H1 (cell line): ENCODE results near the gene PDGFD. TPM values are rescaled to one million over a fixed set of nuclear protein-coding genes. Genes with fewer than 3 reads are reported as not detected.

Experiments used
- CTCF ChIA-PET: fragments of 300-600 bp; sonication (Branson Sonifier 250); formaldehyde crosslinking; loops from one replicate; lab custom pipeline; 2021; ENCODE audit not compliant: partially characterized antibody; lab: Charles Lee
- POLR2A ChIA-PET: fragments of 300-600 bp; sonication (Branson Sonifier 250); formaldehyde crosslinking; loops from one replicate; lab custom pipeline; 2021; ENCODE audit warnings: inconsistent platforms; ENCODE audit not compliant: partially characterized antibody; lab: Charles Lee
- DNase-seq, 2 experiments: peaks; one replicate each; pipeline versions ENCODE4 v3.0.0 to v3.0.0-alpha.2; 2010 to 2022; ENCODE audit warnings: low spot score in 2 of 2, low read depth in 1 of 2, mixed read lengths in 1 of 2
- FAIRE-seq: peaks from 2 replicates; lab custom pipeline; 2011; peaks lifted over from hg19 to GRCh38; lab: Jason Lieb, UNC
- H2AFZ ChIP-seq: 2 replicates; pipeline ENCODE4 v1.8.1; 2012; ENCODE audit warnings: low read length, inconsistent platforms
- H2AK5ac ChIP-seq: 2 replicates; pipeline ENCODE4 v1.6.1; 2013; ENCODE audit warnings: low read depth, low read length
- H2BK120ac ChIP-seq: replicated peaks from 2 replicates; pipeline ENCODE3; 2013; ENCODE audit warnings: low read depth, low read length, inconsistent platforms
- H2BK12ac ChIP-seq: 2 replicates; pipeline ENCODE4 v1.6.1; 2013; ENCODE audit warnings: low read depth, low read length
- H2BK15ac ChIP-seq: 2 replicates; pipeline ENCODE4 v1.6.1; 2013; ENCODE audit warnings: low read length
- H2BK20ac ChIP-seq: 2 replicates; pipeline ENCODE4 v1.6.1; 2013; ENCODE audit warnings: low read length
- H2BK5ac ChIP-seq: 2 replicates; pipeline ENCODE4 v1.6.1; 2013; ENCODE audit warnings: low read depth, low read length
- H3K14ac ChIP-seq: 2 replicates; pipeline ENCODE4 v1.6.1; 2013; ENCODE audit warnings: inconsistent platforms; ENCODE audit not compliant: insufficient read length
- H3K18ac ChIP-seq: 2 replicates; pipeline ENCODE4 v1.6.1; 2013; ENCODE audit warnings: low read length; ENCODE audit errors: extremely low read depth
- H3K23ac ChIP-seq: 2 replicates; pipeline ENCODE4 v1.6.1; 2013; ENCODE audit warnings: inconsistent platforms; ENCODE audit not compliant: insufficient read length
- H3K23me2 ChIP-seq: 2 replicates; pipeline ENCODE4 v1.6.1; 2013; ENCODE audit warnings: low read depth, low read length
- H3K27ac ChIP-seq: 2 replicates; pipeline ENCODE4 v1.6.1; 2011; ENCODE audit warnings: low read depth, low read length, inconsistent platforms
- H3K27me3 ChIP-seq, 4 experiments: replicated peaks in 1 of 4; 1 replicate in 1 of 4; 2 replicates in 3 of 4; pipeline versions ENCODE4 v1.6.1 to v1.8.1; 2011 to 2013; ENCODE audit warnings: low read length in 3 of 4, mild to moderate bottlenecking in 3 of 4, inconsistent platforms in 2 of 4, mixed read lengths in 2 of 4, moderate library complexity in 1 of 4; ENCODE audit not compliant: control insufficient read depth in 3 of 4, insufficient read depth in 3 of 4; ENCODE audit errors: extremely low read depth in 1 of 4
- H3K36me3 ChIP-seq, 4 experiments: 2 replicates each; pipeline versions ENCODE4 v1.6.1 to v1.8.1; 2011 to 2013; ENCODE audit warnings: mild to moderate bottlenecking in 4 of 4, low read length in 3 of 4, moderate library complexity in 2 of 4, control low read depth in 1 of 4, inconsistent platforms in 1 of 4; ENCODE audit not compliant: insufficient read depth in 4 of 4, control insufficient read depth in 2 of 4
- H3K4ac ChIP-seq: replicated peaks from 2 replicates; pipeline ENCODE3; 2013; ENCODE audit warnings: low read length, low read depth, mixed read lengths, inconsistent platforms; ENCODE audit not compliant: insufficient read length
- H3K4me1 ChIP-seq, 4 experiments: replicated peaks in 1 of 4; 1 replicate in 1 of 4; 2 replicates in 3 of 4; pipeline versions ENCODE4 v1.6.1 to v1.8.1; 2011 to 2013; ENCODE audit warnings: low read length in 3 of 4, inconsistent platforms in 2 of 4, mixed read lengths in 1 of 4; ENCODE audit not compliant: insufficient read depth in 4 of 4, control insufficient read depth in 3 of 4
- H3K4me2 ChIP-seq, 2 experiments: 2 replicates each; pipeline versions ENCODE4 v1.6.1 to v1.8.1; 2011 to 2013; ENCODE audit warnings: low read depth in 2 of 2, low read length in 2 of 2, control low read depth in 1 of 2, inconsistent platforms in 1 of 2, mild to moderate bottlenecking in 1 of 2; ENCODE audit not compliant: insufficient read depth in 1 of 2
- H3K4me3 ChIP-seq, 4 experiments: fragments of 200-600, 300-600 bp in 1 of 4; sonication (generic), shearing (Covaris generic), sonication (Bioruptor Twin) in 1 of 4; 2 replicates each; pipeline versions ENCODE4 v1.5.1 to v1.8.1; 2011 to 2016; ENCODE audit warnings: low read length in 4 of 4, low read depth in 3 of 4, control low read depth in 2 of 4, inconsistent platforms in 2 of 4, mild to moderate bottlenecking in 2 of 4, mixed read lengths in 1 of 4, moderate library complexity in 1 of 4; ENCODE audit not compliant: insufficient read depth in 2 of 4; ENCODE audit errors: extremely low read depth in 1 of 4
- H3K56ac ChIP-seq: replicated peaks from 2 replicates; pipeline ENCODE3; 2013; ENCODE audit warnings: low read depth, mild to moderate bottlenecking, mixed read lengths, low read length, inconsistent platforms; ENCODE audit not compliant: insufficient read length
- H3K79me1 ChIP-seq: 2 replicates; pipeline ENCODE4 v1.6.1; 2013; ENCODE audit warnings: low read depth, low read length, control low read depth
- H3K79me2 ChIP-seq, 2 experiments: 2 replicates each; pipeline versions ENCODE4 v1.6.1 to v1.8.1; 2012 to 2013; ENCODE audit warnings: low read length in 2 of 2, mild to moderate bottlenecking in 2 of 2, inconsistent platforms in 1 of 2; ENCODE audit not compliant: insufficient read depth in 2 of 2, control insufficient read depth in 1 of 2
- H3K9ac ChIP-seq, 4 experiments: replicated peaks in 1 of 4; 1 replicate in 1 of 4; 2 replicates in 3 of 4; pipeline versions ENCODE4 v1.6.1 to v1.8.1; 2011 to 2013; ENCODE audit warnings: low read depth in 3 of 4, low read length in 3 of 4, control low read depth in 2 of 4, mild to moderate bottlenecking in 2 of 4, moderate library complexity in 2 of 4, inconsistent platforms in 1 of 4; ENCODE audit errors: extremely low read depth in 1 of 4
- H3K9me3 ChIP-seq, 2 experiments: 2 replicates each; pipeline versions ENCODE4 v1.6.1 to v1.8.1; 2012 to 2013; ENCODE audit warnings: mild to moderate bottlenecking in 2 of 2, moderate library complexity in 2 of 2, control low read depth in 1 of 2, inconsistent platforms in 1 of 2, low read depth in 1 of 2, low read length in 1 of 2, mixed read lengths in 1 of 2; ENCODE audit not compliant: insufficient read depth in 2 of 2
- H4K20me1 ChIP-seq, 2 experiments: replicated peaks in 1 of 2; 2 replicates each; pipeline versions ENCODE3 to v1.8.1; 2011 to 2013; ENCODE audit warnings: inconsistent platforms in 2 of 2, low read length in 2 of 2, mild to moderate bottlenecking in 1 of 2; ENCODE audit not compliant: insufficient read depth in 2 of 2, control insufficient read depth in 1 of 2
- H4K5ac ChIP-seq: 2 replicates; pipeline ENCODE4 v1.6.1; 2013; ENCODE audit warnings: low read length, low read depth, mixed read lengths, inconsistent platforms; ENCODE audit not compliant: insufficient read length
- H4K8ac ChIP-seq: 2 replicates; pipeline ENCODE4 v1.8.0; 2013; ENCODE audit warnings: mild to moderate bottlenecking, moderate library complexity, low read length, inconsistent platforms; ENCODE audit not compliant: insufficient read depth; ENCODE audit errors: extremely low read depth
- H4K91ac ChIP-seq: replicated peaks from 2 replicates; pipeline ENCODE3; 2013; ENCODE audit warnings: low read length, mixed read lengths, inconsistent platforms; ENCODE audit not compliant: insufficient read length
- ATF2 ChIP-seq: IDR thresholded peaks from 2 replicates; pipeline ENCODE4 v1.6.1; 2012; ENCODE audit warnings: low read length, inconsistent platforms
- EP300 ChIP-seq, 2 experiments: IDR thresholded peaks; 1 replicate in 1 of 2; 2 replicates in 1 of 2; pipeline ENCODE4 v1.6.1; 2011 to 2012; ENCODE audit warnings: low read depth in 2 of 2, low read length in 2 of 2, mild to moderate bottlenecking in 2 of 2, borderline replicate concordance in 1 of 2, inconsistent platforms in 1 of 2, moderate library complexity in 1 of 2
- FOSL1 ChIP-seq: IDR thresholded peaks from 2 replicates; pipeline ENCODE4 v1.6.1; 2011; ENCODE audit warnings: mild to moderate bottlenecking, low read depth, low read length, moderate library complexity; ENCODE audit not compliant: insufficient read depth
- HDAC2 ChIP-seq, 2 experiments: fragments of 300-600 bp in 1 of 2; sonication (generic) in 1 of 2; IDR thresholded peaks; 2 replicates each; pipeline ENCODE4 v1.6.1; 2011 to 2012; ENCODE audit warnings: low read depth in 2 of 2, low read length in 2 of 2, mild to moderate bottlenecking in 2 of 2, moderate library complexity in 2 of 2, borderline replicate concordance in 1 of 2, inconsistent platforms in 1 of 2
- HDAC6 ChIP-seq: IDR thresholded peaks from one replicate; pipeline ENCODE4 v1.7.1; 2012; ENCODE audit warnings: low read depth, mild to moderate bottlenecking, inconsistent platforms, low read length, moderate library complexity
- KDM1A ChIP-seq: fragments of 200-600, 300-600 bp; sonication (generic); IDR thresholded peaks from 2 replicates; pipeline ENCODE4 v1.7.1; 2016; ENCODE audit warnings: mild to moderate bottlenecking, low read length, borderline replicate concordance
- SIX5 ChIP-seq: IDR thresholded peaks from 2 replicates; pipeline ENCODE4 v1.6.1; 2011; ENCODE audit warnings: mild to moderate bottlenecking, low read depth, low read length
- SP2 ChIP-seq: IDR thresholded peaks from 2 replicates; pipeline ENCODE4 v1.6.1; 2012; ENCODE audit warnings: mild to moderate bottlenecking, low read length, inconsistent platforms
- SP4 ChIP-seq: IDR thresholded peaks from 2 replicates; pipeline ENCODE4 v1.6.1; 2012; ENCODE audit warnings: low read length, inconsistent platforms
- SUZ12 ChIP-seq: fragments of 200-600 bp; sonication (generic); IDR thresholded peaks from 2 replicates; pipeline ENCODE4 v1.6.1; 2012; ENCODE audit warnings: mild to moderate bottlenecking, inconsistent platforms, low read length, moderate library complexity, mixed read lengths
- TAF1 ChIP-seq: IDR thresholded peaks from 2 replicates; pipeline ENCODE4 v1.6.1; 2011; ENCODE audit warnings: mild to moderate bottlenecking, low read depth, low read length
- TCF12 ChIP-seq: IDR thresholded peaks from 2 replicates; pipeline ENCODE4 v1.6.1; 2011; ENCODE audit warnings: low read depth, mild to moderate bottlenecking, low read length
- YY1 ChIP-seq: IDR thresholded peaks from 2 replicates; pipeline ENCODE4 v1.6.1; 2011; ENCODE audit warnings: low read depth, mild to moderate bottlenecking, low read length
- WGBS, 2 experiments: shearing (Covaris generic) in 1 of 2; methylation state at CpG; one replicate each; pipeline versions ENCODE4 v1.1.6 to v1.1.7; 2013 to 2015; ENCODE audit warnings: low lambda C conversion rate in 2 of 2, mixed read lengths in 2 of 2, inconsistent platforms in 1 of 2, low coverage in 1 of 2, missing lambda C conversion rate in 1 of 2; ENCODE audit not compliant: insufficient replicate concordance in 2 of 2, insufficient coverage in 1 of 2, insufficient read length in 1 of 2; ENCODE audit errors: extremely low coverage in 1 of 2, missing lambda C conversion rate in 1 of 2; 5-methylcytosine and 5-hydroxymethylcytosine counted together
- polyA plus RNA-seq, 7 experiments: library from polyadenylated mRNA; depleted of rRNA in 3 of 7; stranded (reverse) in 5 of 7; unstranded in 2 of 7; fragments of >200 nt in 5 of 7; fragments of 200-250 nt in 2 of 7; gene quantifications; 1 replicate in 5 of 7; 2 replicates in 1 of 7; 4 replicates in 1 of 7; pipeline versions ENCODE4 v1.2.1 to v1.2.3, GENCODE V29; 2011 to 2013; ENCODE audit warnings: missing spikeins in 2 of 7, mixed read lengths in 2 of 7
- total RNA-seq: library from RNA; stranded (reverse); fragmentation: NEBNext Ultra II Directional; extraction: Animal tissue kit (Norgen Biotek cat#: 25700); gene quantifications from 2 replicates; pipeline ENCODE4 v1.2.1, GENCODE V29; 2021

Gene PDGFD
- total and polyA plus RNA-seq, 2 of the 8 experiments (the other 6 are each of a cell fraction or from before 2014, with no cell fraction given) = 1.1 to 3.9 TPM

- Histone ChIP-seq H2BK5ac (no peak overlapping the region), H3K27ac (no peak overlapping the region), H2BK15ac (no peak overlapping the region), H2AFZ (no peak overlapping the region), H3K9me3 (no peaks in the 10 kb centered on the region), H3K36me3 (no peaks in the 10 kb centered on the region), H3K4me3 (no peak overlapping the region), H3K9ac (no peak overlapping the region), H4K20me1 (no peaks in the 10 kb centered on the region), H3K4ac (no peak overlapping the region), H2BK20ac (no peak overlapping the region), H3K4me2 (no peak overlapping the region), H3K79me1 (no peaks in the 10 kb centered on the region), H2AK5ac (no peak overlapping the region), H3K27me3 (no peaks in the 10 kb centered on the region), H3K4me1 (no peaks in the 10 kb centered on the region), H4K8ac (no peak overlapping the region), H3K23ac (no peak overlapping the region), H2BK120ac (no peak overlapping the region), H3K18ac (no peak overlapping the region), H3K14ac (no peak overlapping the region), H4K5ac (no peak overlapping the region), H3K79me2 (no peaks in the 10 kb centered on the region), H2BK12ac (no peak overlapping the region), H3K56ac (no peak overlapping the region), H4K91ac (no peak overlapping the region), H3K23me2 (no peaks in the 10 kb centered on the region)
- 95% methylated on average over 2 of the region's 2 CpGs; no CpG with 5 or more reads in 1 of the 2 experiments for WGBS, 2 experiments
- no peak for DNase-seq
- no peak for FAIRE-seq
- ChIA-PET POLR2A (no interaction called here), CTCF (interaction anchor here (0.6 to 1.3 kb wide), 3 partner anchors 9 to 139 kb away, joined by 3 read pairs; no protein-coding TSS in a partner anchor)
- no peak for TF ChIP-seq SP4
- no peak for TF ChIP-seq HDAC6
- TF ChIP-seq SIX5 = no peak
- TF ChIP-seq HDAC2 (IDR thresholded peaks at IDR 0.05; ENCODE audit: borderline replicate concordance in 1 of 2, low read depth in 2 of 2, low read length in 2 of 2) = no peak
- no peak for TF ChIP-seq FOSL1
- no peak for TF ChIP-seq KDM1A
- no peak for TF ChIP-seq SUZ12
- TF ChIP-seq TCF12 = no peak
- TF ChIP-seq YY1 = no peak
- no peak for TF ChIP-seq EP300 (IDR thresholded peaks at IDR 0.05; ENCODE audit: borderline replicate concordance in 1 of 2, low read depth in 2 of 2, low read length in 2 of 2)
- TF ChIP-seq SP2 = no peak
- no peak for TF ChIP-seq TAF1
- no peak for TF ChIP-seq ATF2
These were observed 139.4 kb downstream of the PDGFD start for GRCh38 chr11:104024572-104024971.
